HG03520 (cell line): ENCODE results near the gene RIMBP2.

ENCODE experiments used
- ATAC-seq: cut with Tn5 transposase; IDR thresholded peaks from one replicate; pipeline ENCODE4 v1.9.1; 2021; ENCODE audit warnings: mild to moderate bottlenecking, moderate library complexity; ENCODE audit not compliant: unreplicated experiment

The RIMBP2 gene

DNA sequence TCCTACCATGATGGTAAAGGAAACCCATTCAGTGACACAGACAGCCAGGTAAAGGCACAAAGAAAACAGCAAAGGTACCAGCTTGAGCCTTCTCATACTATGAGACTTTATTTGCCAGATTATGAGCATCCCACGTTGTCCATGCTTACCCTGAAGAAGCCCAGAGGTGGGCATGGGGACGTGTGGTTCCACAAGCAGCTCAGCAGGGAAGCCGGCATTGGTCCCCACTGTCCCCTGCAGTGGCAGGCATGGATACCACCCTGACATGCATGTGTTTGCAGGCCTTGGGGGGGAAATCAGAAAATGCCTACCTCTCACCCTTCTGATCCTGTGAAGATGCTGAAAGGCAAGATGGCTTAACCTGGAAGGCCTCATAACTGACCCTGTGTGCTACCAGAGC, 195.3 kb downstream of the RIMBP2 start:
- no peak for ATAC-seq

DNA sequence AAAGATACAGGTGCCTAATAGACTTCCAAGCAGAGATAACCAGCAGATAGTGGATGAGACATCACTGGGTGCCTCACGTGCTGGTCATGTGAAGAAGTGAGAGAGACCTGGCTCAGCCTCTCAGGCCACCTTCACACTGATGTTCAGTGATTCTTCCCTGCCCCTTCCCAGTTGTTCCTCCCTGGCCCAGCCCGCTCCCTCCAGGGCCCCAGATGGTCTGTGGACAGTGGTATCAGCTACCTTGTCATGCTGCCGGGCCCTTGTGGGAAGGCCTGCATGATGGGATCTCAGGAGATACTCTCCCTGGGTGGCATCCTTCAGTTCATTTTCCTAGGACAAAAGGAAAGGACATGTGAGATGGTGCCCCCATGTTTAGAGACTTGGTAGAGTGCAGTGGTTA, 198.5 kb downstream of the RIMBP2 start:
- ATAC-seq, result no peak

DNA sequence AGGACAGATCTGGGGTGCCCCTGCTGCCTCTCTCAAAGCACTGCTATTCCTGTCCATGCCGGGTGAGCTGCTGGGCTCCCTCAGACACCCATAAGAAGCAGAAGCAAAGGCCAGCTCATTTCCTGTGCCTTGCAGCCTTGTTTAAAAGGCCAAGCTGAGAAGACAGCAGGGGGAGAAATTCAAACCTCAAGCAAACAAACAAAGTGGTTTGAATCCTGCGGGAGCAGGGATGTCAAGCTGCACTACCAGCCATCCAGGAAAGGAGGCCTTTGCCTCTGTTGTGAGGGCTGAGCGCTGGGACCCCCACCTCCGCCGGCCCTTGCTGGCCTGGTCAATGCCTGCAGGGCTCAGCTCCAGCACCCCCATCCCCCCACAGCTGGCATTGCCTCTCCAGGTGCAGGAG, 201.9 kb downstream of the RIMBP2 start:
- no peak for ATAC-seq

GRCh38 chr12:130513556-130513955, 202.5 kb downstream of the RIMBP2 start:
- ATAC-seq, result no peak

DNA sequence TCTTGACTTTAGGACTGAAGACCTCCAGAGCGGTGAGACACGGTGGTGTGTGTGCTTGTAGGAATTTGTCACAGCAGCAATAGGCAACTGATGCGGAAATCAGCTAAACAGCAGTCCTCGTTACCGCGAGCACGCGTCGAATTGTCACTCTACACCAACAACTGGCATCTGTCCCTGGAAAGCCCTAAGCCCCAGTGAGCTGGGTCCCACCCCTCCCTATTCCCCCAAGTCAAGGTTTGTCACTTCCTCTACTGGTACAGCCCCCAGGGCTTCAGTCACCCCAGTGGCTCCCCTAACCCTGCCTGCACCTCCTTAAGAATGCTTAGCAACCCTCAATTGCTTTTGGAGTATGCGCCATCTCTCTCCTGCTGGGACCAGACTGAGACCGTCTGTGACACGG, 204.8 kb downstream of the RIMBP2 start:
- no peak for ATAC-seq

DNA sequence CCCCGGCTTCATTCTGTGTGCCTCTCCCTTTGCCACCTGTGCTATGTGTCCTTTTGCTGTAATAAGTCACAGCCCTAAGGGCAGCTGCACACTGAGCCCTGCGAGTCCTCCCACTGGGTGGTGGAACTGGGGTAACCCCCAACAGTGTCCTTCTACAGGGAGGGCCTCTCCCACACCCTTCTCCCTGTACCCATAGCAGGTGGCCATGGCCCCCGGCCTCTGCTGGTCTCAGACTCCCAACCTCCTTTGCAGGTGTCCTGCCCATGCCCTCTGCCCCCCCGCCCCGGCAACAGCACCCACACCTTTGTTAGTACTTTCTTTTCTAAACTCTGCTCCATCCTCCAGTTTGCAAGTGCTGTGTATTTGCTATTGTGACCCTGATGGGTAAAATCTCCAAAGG, 206.6 kb downstream of the RIMBP2 start:
- ATAC-seq, result no peak

GRCh38 chr12:130508847-130509246, 207.3 kb downstream of the RIMBP2 start:
- ATAC-seq, result no peak

DNA sequence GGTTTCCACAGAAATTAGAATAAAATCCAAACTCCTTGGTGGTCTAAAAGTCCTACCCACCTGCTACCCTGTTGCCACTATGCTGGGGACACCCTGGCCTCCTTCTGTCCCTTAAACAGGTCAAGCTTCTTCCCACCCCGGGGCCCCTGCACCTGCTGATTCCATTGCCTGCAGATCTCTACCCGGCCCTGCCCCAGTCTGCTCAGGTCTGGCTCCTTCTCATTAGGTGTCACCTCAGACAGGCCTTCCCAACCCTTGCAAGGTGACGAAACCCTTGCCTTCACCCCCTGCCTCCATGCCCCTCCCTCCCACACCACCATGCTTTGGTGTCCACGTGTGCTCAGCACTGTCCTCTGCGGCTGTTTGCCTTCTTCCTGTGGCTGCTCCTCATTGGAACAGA, 207.8 kb downstream of the RIMBP2 start:
- ATAC-seq, result no peak

GRCh38 chr12:130506844-130507243, 209.3 kb downstream of the RIMBP2 start:
- ATAC-seq, result no peak

GRCh38 chr12:130504840-130505175, 211.3 kb downstream of the RIMBP2 start:
- ATAC-seq, result no peak

GRCh38 chr12:130504110-130504839, 211.8 kb downstream of the RIMBP2 start:
- ATAC-seq, result no peak

GRCh38 chr12:130501821-130502220, 214.3 kb downstream of the RIMBP2 start:
- ATAC-seq, result no peak

DNA sequence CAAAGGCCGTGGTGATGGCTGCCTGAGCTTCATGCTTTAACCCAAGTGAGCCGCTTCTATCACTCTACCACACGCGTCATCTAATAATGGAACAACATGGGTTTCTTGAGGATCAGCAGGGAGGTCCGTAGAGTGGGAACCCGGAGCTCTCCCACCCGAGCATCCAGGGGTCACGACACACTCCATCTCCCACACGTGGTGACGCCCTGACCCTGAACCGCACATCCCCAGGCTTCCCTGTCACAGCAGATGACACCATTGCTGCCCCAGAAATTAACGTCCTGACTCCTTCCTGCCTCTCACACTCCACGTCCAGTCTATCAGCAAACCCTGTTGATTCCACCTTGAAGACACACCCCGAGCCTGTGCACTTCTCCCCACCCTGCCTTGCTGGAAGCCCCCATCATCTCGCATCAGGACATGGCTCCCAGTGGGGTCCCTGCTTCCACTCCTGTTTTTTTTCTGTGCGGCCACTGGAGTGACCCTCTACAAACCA, 215.2 kb downstream of the RIMBP2 start:
- ATAC-seq, result no peak

GRCh38 chr12:130499474-130499873, 216.6 kb downstream of the RIMBP2 start:
- ATAC-seq, result no peak

DNA sequence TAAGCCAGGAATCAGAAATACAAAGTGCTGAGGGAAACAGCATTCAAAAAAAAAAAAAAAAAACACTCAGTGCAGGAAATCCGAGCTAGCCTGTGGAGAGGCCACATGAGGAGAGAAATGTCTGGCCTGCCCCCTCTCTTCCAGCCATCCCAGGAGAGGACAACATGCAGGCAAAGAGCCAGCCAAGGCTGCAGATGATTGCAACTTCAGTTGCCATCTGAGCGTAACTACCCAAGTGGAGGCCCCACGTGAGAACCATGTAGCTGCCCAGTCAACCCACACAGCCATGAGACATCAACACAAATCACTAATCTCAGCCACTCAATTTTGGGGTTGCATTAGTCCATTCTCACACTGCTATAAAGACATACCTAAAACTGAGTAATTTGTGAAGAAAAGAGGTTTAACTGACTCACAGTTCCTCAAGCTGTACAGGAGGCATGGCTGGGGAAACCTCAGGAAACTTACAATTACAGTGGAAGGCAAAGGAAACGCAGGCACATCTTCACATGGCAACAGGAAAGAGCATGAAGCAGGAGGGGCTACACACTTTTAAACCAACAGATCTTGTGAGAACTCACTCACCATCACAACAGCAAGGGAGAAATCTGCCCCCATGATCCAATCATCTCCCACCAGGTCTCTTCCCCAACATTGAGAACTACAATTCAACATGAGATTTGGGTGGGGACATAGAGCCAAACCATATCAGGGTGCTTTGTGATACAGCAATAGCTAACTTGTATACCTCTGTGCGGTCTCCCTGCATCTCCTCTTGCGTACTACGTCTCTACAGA, 217.3 kb downstream of the RIMBP2 start:
- no peak for ATAC-seq

GRCh38 chr12:130497991-130498390, 218.1 kb downstream of the RIMBP2 start:
- no peak for ATAC-seq

GRCh38 chr12:130497321-130497720, 218.8 kb downstream of the RIMBP2 start:
- ATAC-seq, result no peak

GRCh38 chr12:130496516-130497120, 219.5 kb downstream of the RIMBP2 start:
- no peak for ATAC-seq

- ATAC-seq, result no peak
Observed at GRCh38 chr12:130495156-130495555, 220.9 kb downstream of the RIMBP2 start.

DNA sequence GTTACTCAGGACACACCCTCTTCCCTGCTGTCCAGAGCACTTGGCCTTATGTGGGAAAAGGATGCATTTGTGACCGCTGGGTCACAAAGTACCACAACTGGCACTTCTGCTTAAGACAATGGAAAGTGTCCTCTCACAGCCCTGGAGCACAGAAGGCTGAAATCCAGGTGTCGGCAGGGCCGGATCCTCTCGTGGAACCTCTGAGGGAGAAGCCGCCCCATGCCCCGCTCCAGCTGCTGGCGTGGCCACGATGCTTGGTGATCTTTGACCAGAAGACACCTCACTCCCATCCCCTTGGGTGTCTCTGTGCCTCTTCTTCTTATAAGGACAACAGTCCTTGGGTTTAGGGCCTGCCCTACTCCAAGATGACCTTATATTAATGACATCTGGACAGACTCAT, 221.4 kb downstream of the RIMBP2 start:
- no peak for ATAC-seq

- ATAC-seq, result no peak
Observed at GRCh38 chr12:130493951-130494350, 222.1 kb downstream of the RIMBP2 start.
